ENCODE measurements around the gene BHLHA9.

- TF ChIP-seq ZNF274 (IDR thresholded peaks at IDR 0.05; ENCODE audit: low read depth, low read length) (no peak), YY1 (IDR thresholded peaks at IDR 0.05; ENCODE audit: insufficient read depth, insufficient read length) (no peak), SUZ12 (IDR thresholded peaks at IDR 0.05; ENCODE audit: extremely low read depth, insufficient read depth, insufficient read length) (no peak)
Measured at GRCh38 chr17:1298606-1299005, 28.4 kb downstream of the BHLHA9 start.

All from NT2/D1 (cell line).